ENCODE data around the gene ABLIM1.

The ABLIM1 gene

GRCh38 chr10:114616516-114616915, 41.6 kb downstream of the ABLIM1 start:
- no peak for DNase-seq

DNA sequence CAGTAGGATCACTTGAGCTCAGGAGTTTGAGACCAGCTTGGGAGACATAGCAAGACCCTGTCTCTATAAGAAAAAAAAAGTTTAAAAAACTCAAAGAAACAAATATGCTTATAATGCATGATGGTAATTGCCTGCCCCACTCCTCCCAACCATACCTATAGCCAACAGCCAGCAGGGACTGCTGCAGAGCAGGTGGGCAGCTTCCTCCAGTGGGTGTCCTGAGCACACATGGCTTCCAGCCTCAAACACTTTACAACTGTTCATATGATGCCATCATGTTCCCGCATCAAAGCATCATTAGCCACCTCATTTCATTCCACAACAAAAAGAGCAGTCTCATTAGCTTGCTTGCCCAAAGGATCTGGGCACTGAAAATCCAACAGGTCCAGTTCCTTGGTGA, 42.0 kb downstream of the ABLIM1 start:
- DNase-seq: no peak

- DNase-seq: peak in 1 of 2 experiments; percentile 19
Measured at GRCh38 chr10:114615600-114616007, 42.5 kb downstream of the ABLIM1 start.

- no peak for DNase-seq
Measured at GRCh38 chr10:114613237-114613979, 44.7 kb downstream of the ABLIM1 start.

GRCh38 chr10:114611617-114612016, 46.5 kb downstream of the ABLIM1 start:
- DNase-seq: no peak

DNA sequence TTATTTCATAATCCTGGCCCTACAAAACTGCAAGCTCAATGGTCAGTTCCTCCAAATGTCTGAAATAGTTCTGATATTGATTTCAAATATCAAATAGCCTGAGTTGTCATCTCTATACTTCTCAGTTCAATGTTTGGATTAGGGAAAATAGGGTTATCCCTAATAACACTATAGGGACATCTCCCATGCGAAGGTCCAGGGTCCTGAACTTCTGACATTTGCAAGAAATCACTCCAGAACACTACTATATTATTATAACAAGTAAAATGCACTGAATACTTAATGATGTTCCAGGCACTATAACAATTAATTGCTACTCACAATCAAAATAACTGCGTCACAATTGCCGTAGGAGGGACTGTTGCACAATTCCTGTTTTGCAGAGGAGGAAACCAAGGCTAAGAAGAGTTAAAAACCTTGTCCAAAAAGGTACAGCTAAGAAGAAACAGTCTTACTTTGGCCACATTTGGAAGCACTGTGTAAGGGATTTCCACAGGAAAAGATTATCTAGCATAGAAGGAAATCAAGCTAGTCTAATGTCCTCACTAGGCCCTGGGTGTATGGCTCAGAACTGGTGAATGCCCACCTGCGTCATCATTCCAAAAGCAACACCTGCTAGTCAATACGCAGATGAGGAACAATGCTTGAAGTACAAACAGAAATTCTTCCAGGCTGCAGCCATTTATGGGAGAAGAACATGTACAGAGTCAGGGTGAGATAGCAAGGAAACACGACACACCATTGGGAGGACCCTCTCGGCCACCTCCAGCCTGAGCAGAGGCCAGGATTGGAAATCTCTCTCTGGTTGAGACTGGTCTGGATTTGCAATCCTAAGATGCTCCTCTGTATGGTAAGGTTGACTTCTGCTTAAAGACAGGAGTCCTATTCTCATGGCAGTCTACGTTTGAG, 48.3 kb downstream of the ABLIM1 start:
- DNase-seq: no peak

DNA sequence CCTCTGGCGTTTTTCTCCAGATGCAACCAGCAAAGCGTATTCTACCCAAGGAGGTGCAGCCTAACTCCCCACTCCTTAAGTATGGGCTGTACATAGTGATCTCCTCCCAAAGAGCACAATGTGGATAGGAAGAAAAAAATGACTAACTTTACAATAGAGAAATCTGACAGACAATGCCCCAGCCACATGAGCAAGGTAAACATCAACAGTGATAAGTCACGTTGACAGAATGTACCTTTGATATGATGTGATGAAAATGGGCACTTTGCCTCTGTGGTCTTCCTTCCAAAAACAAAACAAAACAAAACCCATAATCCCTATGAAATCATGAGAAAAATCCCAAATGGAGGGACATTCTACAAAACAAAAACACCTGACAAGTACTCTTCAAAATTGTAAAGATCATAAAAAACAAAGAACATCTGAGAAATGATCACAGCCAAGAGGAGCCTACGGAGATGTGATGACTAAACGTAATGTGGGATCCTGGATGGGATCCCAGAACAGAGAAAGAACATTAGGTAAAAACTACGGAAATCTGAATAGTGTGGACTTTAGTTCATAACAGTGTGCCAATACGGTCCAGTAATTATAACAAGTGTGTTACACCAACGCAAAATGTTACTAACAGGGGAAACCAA, 50.6 kb downstream of the ABLIM1 start:
- no peak for DNase-seq

GRCh38 chr10:114605155-114605797, 52.8 kb downstream of the ABLIM1 start:
- DNase-seq: no peak

- no peak for DNase-seq
Measured at GRCh38 chr10:114604357-114605130, 53.5 kb downstream of the ABLIM1 start.

GRCh38 chr10:114603948-114604347, 54.1 kb downstream of the ABLIM1 start:
- DNase-seq: no peak

- DNase-seq: no peak
Measured at GRCh38 chr10:114603303-114603702, 54.8 kb downstream of the ABLIM1 start.

DNA sequence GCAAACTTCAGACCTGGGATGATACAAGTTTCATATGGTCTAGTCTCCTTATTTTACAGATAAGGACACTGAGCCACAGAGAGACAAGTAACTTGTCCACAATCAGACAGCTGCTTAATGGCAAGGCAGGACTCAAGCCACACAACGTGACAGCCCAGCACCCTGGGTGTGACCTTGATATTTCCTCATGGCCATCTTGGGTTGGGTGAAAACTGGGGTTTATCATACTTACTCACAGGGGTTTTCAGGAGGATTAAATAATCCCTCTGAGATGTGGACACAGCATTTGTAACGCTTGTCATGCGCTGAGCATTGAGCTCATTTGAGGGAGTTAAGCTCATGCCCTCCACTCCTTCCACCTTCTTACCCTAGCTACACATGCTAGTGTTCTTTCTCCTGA, 58.0 kb downstream of the ABLIM1 start:
- no peak for DNase-seq

DNA sequence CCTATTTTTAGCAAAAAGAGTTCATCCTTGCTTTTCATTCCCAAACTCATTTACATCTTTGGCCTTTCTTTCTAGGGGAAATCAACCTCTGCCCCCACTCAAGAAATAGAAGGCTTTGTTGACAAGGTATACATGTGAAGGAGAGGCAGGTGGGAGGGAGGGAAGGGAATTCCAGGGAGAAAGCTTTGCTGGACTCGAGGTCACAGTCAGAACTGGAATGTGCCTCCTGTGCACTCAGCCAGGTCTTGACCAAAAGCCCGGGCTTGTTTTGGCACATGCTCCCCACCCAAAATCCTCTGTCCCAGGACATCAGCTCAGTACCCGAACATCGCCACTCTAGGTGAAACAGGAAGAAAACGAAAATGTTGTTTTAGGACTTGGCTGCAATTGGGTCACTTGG, 61.3 kb downstream of the ABLIM1 start:
- no peak for DNase-seq

GRCh38 chr10:114593816-114594468, 64.1 kb downstream of the ABLIM1 start:
- no peak for DNase-seq

- DNase-seq: no peak
Measured at GRCh38 chr10:114593240-114593792, 64.8 kb downstream of the ABLIM1 start.

GRCh38 chr10:114590993-114591392, 67.1 kb downstream of the ABLIM1 start:
- no peak for DNase-seq

- no peak for DNase-seq
Measured at GRCh38 chr10:114584419-114584818, 73.7 kb downstream of the ABLIM1 start.

DNA sequence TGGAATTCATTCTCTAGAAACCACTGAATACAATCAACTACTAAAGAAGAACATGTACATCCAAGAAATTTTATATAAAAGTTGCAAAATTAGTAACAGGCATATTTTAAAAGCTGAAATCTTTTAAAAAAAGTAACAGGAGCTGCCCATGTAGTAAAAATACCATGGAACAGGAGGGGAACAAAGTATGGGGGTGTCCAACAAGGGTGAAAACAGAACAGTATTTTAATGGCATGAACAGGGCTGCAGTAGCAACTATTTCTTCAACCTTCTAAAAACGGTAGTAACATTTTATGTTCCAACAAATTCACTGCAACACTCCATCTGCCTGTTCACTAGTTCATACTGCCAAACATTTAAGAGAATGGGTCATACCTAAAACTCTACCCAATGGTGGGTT, 77.0 kb downstream of the ABLIM1 start:
- DNase-seq: no peak

DNA sequence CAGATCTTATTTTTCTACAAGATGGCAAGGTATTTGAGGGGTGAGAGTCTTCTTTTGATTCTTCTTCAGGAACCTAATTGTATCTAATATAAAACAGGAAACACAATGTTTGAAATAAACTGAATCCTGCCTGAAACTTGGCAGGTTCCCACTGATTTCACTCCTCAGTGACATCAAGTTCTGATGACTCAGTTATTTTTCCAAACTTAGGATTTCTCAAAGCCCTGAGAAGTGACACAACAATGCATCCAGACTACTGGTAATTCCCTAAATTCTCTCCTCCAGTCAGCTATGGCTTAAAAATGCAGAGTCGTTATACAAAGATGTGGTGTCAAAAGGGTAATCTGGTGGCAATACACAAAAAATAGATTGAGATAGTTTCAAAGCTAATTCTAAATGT, 80.9 kb downstream of the ABLIM1 start:
- no peak for DNase-seq

DNA sequence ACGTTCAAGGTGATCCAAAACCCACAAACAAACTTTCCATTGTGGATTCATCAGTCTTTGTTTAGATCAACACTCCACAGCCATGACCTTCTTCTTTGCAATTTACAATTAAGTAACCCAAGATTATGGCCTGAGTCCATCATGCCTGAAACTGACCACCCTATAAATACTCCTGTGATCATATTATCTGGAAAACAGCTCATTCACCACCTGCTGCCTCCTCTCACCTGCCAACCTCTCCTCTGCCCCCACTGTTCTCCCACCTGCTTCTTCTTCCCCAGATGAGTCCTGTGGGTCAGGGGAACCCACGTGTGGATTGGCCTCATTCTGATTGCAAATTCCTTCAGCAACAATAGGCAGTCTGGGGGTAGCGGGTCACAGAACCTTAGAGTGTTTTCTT, 81.4 kb downstream of the ABLIM1 start:
- no peak for DNase-seq

DNA sequence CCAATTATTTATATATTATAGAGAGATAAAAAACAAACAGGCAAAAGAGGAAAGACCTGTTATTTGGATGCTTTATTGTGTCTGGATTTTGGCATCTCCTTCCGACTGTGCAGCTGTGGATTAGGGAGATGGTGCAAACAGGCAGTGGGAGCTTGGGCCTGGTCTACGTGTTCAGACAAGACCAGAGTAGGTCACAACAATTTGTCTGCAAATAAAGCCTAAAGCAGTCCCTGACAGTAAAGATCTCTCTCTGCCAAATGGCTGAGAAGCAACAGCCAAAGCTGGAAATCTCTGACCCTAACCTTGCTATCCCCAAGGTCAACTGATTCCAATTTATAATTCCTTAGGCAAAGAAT, 82.0 kb downstream of the ABLIM1 start:
- no peak for DNase-seq
